Peyer's patch (tissue), 4 donors: ENCODE results near the gene SCRN2. TPM values are rescaled to one million over a fixed set of nuclear protein-coding genes. Genes with fewer than 3 reads are reported as not detected.

Experiments used
- DNase-seq, 3 donors: peaks; one replicate each; pipeline ENCODE4 v3.0.0-alpha.2; 2017 to 2019
- H3K27ac ChIP-seq, 4 donors: fragments of 200-600 bp; sonication (generic); one replicate each; pipeline ENCODE4 v1.5.1; 2016 to 2019
- H3K27me3 ChIP-seq, 2 donors: fragments of 200-600 bp; sonication (generic); one replicate each; pipeline ENCODE4 v1.5.1; 2019
- H3K36me3 ChIP-seq, 3 donors: fragments of 200-600 bp; sonication (generic); one replicate each; pipeline ENCODE4 v1.5.1; 2016 to 2019
- H3K4me1 ChIP-seq, 4 donors: fragments of 200-600 bp; sonication (generic); one replicate each; pipeline ENCODE4 v1.5.1; 2016 to 2019
- H3K4me3 ChIP-seq, 4 donors: fragments of 200-600 bp; sonication (generic); 1 replicate in 3 of 4; 2 replicates in 1 of 4; pipeline ENCODE4 v1.5.1; 2016 to 2019; ENCODE audit warnings: mild to moderate bottlenecking in 1 of 4
- H3K9me3 ChIP-seq, 4 donors: fragments of 200-600 bp; sonication (generic); one replicate each; pipeline ENCODE4 v1.5.1; 2016 to 2019; ENCODE audit warnings: mild to moderate bottlenecking in 1 of 4
- POLR2A ChIP-seq, 2 donors: fragments of 450-650 bp; IDR thresholded peaks; one replicate each; pipeline ENCODE4 v1.5.1; 2017; ENCODE audit warnings: antibody characterized with exemption in 2 of 2, mild to moderate bottlenecking in 2 of 2, moderate library complexity in 2 of 2
- total RNA-seq, 4 donors: library from RNA; depleted of rRNA; stranded (reverse); fragments of >200 nt; gene quantifications; one replicate each; pipeline ENCODE4 v1.1.0, GENCODE V29; 2016
- TF ChIP-seq, protein P1 (sequence below), 6 experiments: fragments of 450-650 bp in 4 of 6; fragments of 200-600 bp in 2 of 6; sonication (generic) in 1 of 6; IDR thresholded peaks; one replicate each; pipeline ENCODE4 v1.5.1; 2017 to 2019; ENCODE audit warnings: antibody characterized with exemption in 6 of 6, mild to moderate bottlenecking in 3 of 6, moderate library complexity in 1 of 6

Gene SCRN2
- total RNA-seq, 4 donors from 2014 or later, result 56.2 to 126 (median 86.9) TPM

DNA sequence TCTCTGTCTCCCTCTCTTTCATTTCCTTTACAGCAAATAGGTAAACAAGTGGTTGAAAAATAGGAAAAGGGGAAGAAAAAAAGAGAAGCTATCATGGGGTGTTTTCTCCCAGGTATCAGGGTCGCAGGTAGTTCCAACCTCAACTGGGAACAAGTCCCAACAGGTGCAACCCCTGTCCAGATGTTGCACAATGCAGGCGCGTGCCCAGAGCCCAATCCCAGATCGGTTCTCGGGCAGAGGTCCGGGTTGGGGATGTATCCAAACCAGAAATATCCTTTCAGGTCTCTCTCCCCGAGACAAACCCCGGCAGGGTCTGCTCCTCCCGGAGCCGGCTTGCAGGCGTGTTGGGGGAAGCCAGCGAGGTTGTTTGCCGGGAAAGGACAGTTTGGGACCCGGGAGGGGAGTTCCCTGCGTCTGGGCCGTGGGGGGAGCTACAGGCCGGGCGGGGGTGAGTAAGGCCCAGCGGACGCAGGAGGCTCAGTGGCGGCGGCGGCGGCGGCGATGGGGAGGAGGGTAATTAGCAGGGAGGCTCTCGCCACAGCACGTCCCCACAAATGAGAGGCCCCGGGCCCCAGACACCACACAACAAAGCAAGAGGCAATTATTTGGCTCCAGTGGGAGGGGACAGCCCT lies 31.1 kb upstream of the SCRN2 start:
- peaks cover 0 to 7% (median 3%) of the 10 kb centered on the region in 4 donors for H3K4me1 ChIP-seq
- DNase-seq, result no peak
- H3K27ac ChIP-seq, result no peak overlapping the region

DNA sequence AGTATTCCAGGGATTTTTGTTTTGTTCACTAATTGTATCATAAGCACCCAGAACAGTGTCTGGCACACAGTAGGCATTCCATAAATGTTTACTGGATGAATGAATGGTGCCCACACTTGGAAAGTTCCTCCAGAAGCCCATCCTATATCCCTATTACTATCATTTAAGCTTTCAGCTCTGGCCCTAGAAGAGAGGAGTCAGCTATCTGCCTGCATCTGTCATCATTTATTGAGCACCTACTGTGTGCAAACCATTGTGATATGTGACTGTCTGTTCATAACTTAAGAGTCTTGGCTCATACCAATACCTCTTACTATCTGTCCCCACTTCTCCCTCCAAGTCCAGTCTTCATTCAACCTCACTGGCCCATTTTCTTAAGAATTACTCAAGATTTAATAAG lies 30.0 kb upstream of the SCRN2 start:
- peaks cover 0 to 7% (median 3%) of the 10 kb centered on the region in 4 donors for H3K4me1 ChIP-seq
- no peaks in the 10 kb centered on the region for H3K9me3 ChIP-seq
- H3K4me3 ChIP-seq, result no peak overlapping the region
- TF ChIP-seq, protein P1, sequence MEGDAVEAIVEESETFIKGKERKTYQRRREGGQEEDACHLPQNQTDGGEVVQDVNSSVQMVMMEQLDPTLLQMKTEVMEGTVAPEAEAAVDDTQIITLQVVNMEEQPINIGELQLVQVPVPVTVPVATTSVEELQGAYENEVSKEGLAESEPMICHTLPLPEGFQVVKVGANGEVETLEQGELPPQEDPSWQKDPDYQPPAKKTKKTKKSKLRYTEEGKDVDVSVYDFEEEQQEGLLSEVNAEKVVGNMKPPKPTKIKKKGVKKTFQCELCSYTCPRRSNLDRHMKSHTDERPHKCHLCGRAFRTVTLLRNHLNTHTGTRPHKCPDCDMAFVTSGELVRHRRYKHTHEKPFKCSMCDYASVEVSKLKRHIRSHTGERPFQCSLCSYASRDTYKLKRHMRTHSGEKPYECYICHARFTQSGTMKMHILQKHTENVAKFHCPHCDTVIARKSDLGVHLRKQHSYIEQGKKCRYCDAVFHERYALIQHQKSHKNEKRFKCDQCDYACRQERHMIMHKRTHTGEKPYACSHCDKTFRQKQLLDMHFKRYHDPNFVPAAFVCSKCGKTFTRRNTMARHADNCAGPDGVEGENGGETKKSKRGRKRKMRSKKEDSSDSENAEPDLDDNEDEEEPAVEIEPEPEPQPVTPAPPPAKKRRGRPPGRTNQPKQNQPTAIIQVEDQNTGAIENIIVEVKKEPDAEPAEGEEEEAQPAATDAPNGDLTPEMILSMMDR (IDR thresholded peaks at IDR 0.05), result no peak
- no peak for TF ChIP-seq POLR2A (IDR thresholded peaks at IDR 0.05)
- H3K27me3 ChIP-seq, result no peaks in the 10 kb centered on the region
- no peak for DNase-seq
- no peaks in the 10 kb centered on the region for H3K36me3 ChIP-seq
- no peak overlapping the region for H3K27ac ChIP-seq

More for the DNA sequence above, 31.1 kb upstream of the SCRN2 start:
- Histone ChIP-seq H3K4me3 (peak overlapping the region in 1 of 4 donors; percentile 2), H3K27me3 (no peaks in the 10 kb centered on the region), H3K36me3 (no peaks in the 10 kb centered on the region), H3K9me3 (no peaks in the 10 kb centered on the region)
- TF ChIP-seq, protein P1 (IDR thresholded peaks at IDR 0.05), result no peak
- no peak for TF ChIP-seq POLR2A (IDR thresholded peaks at IDR 0.05)

DNA sequence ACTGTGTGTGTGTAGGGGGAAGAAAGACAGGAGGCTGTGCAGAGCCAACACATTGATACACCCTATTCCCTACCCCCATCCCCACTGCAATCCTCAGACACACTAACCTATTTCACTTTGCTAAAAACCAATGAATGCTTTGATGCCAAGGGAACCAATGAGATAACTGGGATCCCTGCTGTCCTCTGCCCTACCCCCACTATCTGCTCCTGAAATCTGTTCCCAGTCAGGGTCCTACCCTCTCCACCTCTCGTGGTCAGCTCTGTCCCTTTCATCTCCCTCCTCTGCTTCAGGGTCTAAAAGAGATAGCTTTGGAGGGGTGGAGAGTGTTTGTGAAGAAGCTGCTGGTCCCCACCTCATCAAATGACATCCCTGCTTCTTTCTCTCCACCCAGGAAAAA lies 29.0 kb upstream of the SCRN2 start:
- Histone ChIP-seq H3K4me3 (no peak overlapping the region), H3K27me3 (no peaks in the 10 kb centered on the region), H3K9me3 (no peaks in the 10 kb centered on the region), H3K36me3 (no peaks in the 10 kb centered on the region), H3K27ac (no peak overlapping the region), H3K4me1 (peaks cover 0 to 7% (median 3%) of the 10 kb centered on the region in 4 donors)
- TF ChIP-seq POLR2A (IDR thresholded peaks at IDR 0.05), result no peak
- TF ChIP-seq, protein P1 (IDR thresholded peaks at IDR 0.05), result no peak
- DNase-seq, result no peak

DNA sequence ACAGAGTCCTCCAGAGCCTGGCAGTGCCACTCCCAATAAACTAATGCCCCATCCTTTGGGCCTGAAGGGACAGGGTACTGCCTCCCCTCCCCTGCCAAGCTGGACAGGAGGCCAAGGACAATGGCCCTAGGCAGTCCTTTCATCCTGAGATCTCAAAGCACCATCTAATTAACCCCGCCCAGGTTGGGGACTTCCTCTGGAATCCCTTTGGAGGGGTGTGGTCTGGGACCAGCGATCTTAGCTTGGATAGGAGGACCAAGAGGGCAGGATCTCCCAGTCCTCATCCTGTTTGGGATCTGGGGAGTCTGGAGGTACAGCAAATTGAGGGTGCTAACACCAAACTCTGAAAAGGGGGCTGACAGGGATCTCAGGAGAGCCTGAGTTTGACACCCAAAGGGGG lies 28.0 kb upstream of the SCRN2 start:
- no peak for DNase-seq
- Histone ChIP-seq H3K4me3 (no peak overlapping the region), H3K27ac (no peak overlapping the region), H3K27me3 (no peaks in the 10 kb centered on the region), H3K4me1 (peaks cover 0 to 10% (median 6%) of the 10 kb centered on the region in 4 donors), H3K9me3 (no peaks in the 10 kb centered on the region), H3K36me3 (no peaks in the 10 kb centered on the region)
- TF ChIP-seq, protein P1 (IDR thresholded peaks at IDR 0.05), result no peak
- no peak for TF ChIP-seq POLR2A (IDR thresholded peaks at IDR 0.05)

DNA sequence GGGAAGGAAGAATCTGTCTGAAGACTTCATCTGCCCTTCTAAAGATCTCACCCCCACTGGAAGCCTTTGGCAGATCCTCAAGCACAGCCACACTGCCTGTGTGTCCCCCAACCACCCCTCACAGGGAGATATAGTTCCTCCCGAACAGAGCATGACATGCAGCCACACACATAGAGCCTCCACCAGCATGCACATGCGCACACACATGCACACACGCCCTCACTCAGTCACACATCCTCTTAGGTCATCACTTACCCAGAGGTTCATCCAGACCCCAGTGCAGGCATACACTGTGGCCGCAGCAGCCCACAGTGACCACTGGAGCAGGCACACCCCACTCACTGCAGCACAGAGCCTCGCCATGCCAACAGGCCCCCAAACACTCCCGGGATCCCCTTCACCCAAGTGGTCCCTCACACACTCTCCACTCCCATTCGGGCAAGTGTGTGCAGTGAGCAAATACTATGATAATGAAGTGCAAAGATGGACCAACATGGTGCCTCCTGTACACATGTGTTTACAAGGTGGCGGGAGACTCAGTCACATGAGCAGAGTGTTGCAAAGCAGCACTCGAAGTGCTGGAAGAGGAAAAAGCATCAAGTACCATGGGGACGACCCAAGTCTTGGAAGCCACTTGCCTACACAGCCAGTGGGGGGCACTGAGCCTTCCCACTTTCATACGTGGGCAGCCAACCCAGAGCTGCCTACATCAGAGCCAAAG lies 26.9 kb upstream of the SCRN2 start:
- Histone ChIP-seq H3K4me3 (no peak overlapping the region), H3K36me3 (no peaks in the 10 kb centered on the region), H3K27me3 (no peaks in the 10 kb centered on the region), H3K27ac (no peak overlapping the region), H3K9me3 (no peaks in the 10 kb centered on the region), H3K4me1 (peaks cover 0 to 11% (median 6%) of the 10 kb centered on the region in 4 donors)
- TF ChIP-seq POLR2A (IDR thresholded peaks at IDR 0.05), result no peak
- TF ChIP-seq, protein P1 (IDR thresholded peaks at IDR 0.05), result no peak
- no peak for DNase-seq
